ENCODE measurements around the gene AAR2. TPM values are rescaled to one million over a fixed set of nuclear protein-coding genes. Genes with fewer than 3 reads are reported as not detected.

Gene AAR2
- total RNA-seq, 1 donor from 2014 or later: 51.4 TPM

DNA sequence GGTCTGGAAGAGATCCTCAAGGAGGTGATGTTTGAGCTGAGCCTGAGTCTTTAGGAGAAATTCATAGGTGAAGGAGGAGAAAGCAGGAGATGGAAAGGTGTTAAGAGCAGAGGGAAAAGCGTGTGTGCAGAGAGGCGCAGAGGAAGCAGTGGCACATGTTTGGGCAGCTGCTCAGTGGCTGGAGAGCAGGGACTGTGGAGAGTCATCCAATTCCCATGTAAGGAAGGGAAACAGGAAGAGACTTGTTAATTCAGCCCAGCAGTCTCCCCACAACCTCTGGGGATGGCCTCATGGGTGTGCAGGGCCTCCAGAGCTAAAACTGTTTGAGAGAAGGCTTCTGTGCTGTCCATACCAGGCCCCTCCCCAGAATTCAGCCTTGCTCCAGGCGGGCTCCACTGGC is 16.2 kb downstream of the AAR2 start:
- Histone ChIP-seq H3K27ac (no peak overlapping the region), H3K4me1 (no peaks in the 10 kb centered on the region), H3K4me3 (no peak overlapping the region), H3K9me3 (no peaks in the 10 kb centered on the region), H3K27me3 (no peaks in the 10 kb centered on the region), H3K36me3 (peaks cover 39 to 69% of the 10 kb centered on the region in 2 donors)
- intact Hi-C loops (cut with DNase I): no loop called here
- TF ChIP-seq, protein P1, sequence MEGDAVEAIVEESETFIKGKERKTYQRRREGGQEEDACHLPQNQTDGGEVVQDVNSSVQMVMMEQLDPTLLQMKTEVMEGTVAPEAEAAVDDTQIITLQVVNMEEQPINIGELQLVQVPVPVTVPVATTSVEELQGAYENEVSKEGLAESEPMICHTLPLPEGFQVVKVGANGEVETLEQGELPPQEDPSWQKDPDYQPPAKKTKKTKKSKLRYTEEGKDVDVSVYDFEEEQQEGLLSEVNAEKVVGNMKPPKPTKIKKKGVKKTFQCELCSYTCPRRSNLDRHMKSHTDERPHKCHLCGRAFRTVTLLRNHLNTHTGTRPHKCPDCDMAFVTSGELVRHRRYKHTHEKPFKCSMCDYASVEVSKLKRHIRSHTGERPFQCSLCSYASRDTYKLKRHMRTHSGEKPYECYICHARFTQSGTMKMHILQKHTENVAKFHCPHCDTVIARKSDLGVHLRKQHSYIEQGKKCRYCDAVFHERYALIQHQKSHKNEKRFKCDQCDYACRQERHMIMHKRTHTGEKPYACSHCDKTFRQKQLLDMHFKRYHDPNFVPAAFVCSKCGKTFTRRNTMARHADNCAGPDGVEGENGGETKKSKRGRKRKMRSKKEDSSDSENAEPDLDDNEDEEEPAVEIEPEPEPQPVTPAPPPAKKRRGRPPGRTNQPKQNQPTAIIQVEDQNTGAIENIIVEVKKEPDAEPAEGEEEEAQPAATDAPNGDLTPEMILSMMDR (IDR thresholded peaks at IDR 0.05): no peak
- no peak for DNase-seq (ENCODE audit: low spot score in 2 of 2)

GRCh38 chr20:36253036-36253435 is 16.8 kb downstream of the AAR2 start:
- Histone ChIP-seq H3K36me3 (peaks cover 34 to 63% of the 10 kb centered on the region in 2 donors), H3K4me3 (no peak overlapping the region), H3K9me3 (no peaks in the 10 kb centered on the region), H3K27me3 (no peaks in the 10 kb centered on the region), H3K4me1 (no peaks in the 10 kb centered on the region), H3K27ac (no peak overlapping the region)
- DNase-seq (ENCODE audit: low spot score in 2 of 2): no peak
- intact Hi-C loops (cut with DNase I): no loop called here
- TF ChIP-seq, protein P1 (IDR thresholded peaks at IDR 0.05): no peak

GRCh38 chr20:36254076-36254475 is 17.8 kb downstream of the AAR2 start:
- no peak overlapping the region for H3K27ac ChIP-seq
- no peak for DNase-seq (ENCODE audit: low spot score in 2 of 2)
- no peaks in the 10 kb centered on the region for H3K9me3 ChIP-seq
- intact Hi-C loops (cut with DNase I): no loop called here
- H3K4me3 ChIP-seq: no peak overlapping the region
- TF ChIP-seq, protein P1 (IDR thresholded peaks at IDR 0.05): no peak
- H3K27me3 ChIP-seq: no peaks in the 10 kb centered on the region
- H3K36me3 ChIP-seq: peaks cover 30 to 53% of the 10 kb centered on the region in 2 donors
- no peaks in the 10 kb centered on the region for H3K4me1 ChIP-seq

DNA sequence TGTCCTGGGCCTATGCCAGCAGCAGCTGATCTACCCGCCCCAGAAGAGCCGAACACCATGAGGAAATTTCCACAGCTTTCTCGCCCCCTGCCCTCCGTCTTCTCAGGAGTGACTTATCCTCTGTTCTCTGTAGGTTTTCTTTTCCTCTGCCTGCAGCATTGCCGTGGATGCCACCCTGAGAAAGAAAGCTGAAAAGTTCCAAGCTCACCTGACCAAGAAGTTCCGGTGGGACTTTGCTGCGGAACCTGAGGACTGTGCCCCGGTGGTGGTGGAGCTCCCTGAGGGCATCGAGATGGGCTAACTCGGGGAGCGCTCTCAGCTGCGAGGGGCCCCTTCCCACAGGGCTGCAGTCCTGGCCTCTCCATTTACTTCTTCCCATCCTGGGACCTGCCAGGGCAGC is 19.2 kb downstream of the AAR2 start:
- intact Hi-C loops (cut with DNase I): no loop called here
- H3K27me3 ChIP-seq: no peaks in the 10 kb centered on the region
- no peak for DNase-seq (ENCODE audit: low spot score in 2 of 2)
- H3K36me3 ChIP-seq: peaks cover 30 to 45% of the 10 kb centered on the region in 2 donors
- no peaks in the 10 kb centered on the region for H3K9me3 ChIP-seq
- H3K4me1 ChIP-seq: no peaks in the 10 kb centered on the region
- TF ChIP-seq, protein P1 (IDR thresholded peaks at IDR 0.05): no peak
- no peak overlapping the region for H3K27ac ChIP-seq
- H3K4me3 ChIP-seq: no peak overlapping the region

GRCh38 chr20:36259177-36260061 is 23.1 kb downstream of the AAR2 start:
- Histone ChIP-seq H3K27ac (no peak overlapping the region), H3K4me1 (no peaks in the 10 kb centered on the region), H3K36me3 (peaks cover 19 to 23% of the 10 kb centered on the region in 2 donors), H3K9me3 (no peaks in the 10 kb centered on the region), H3K4me3 (no peak overlapping the region), H3K27me3 (no peaks in the 10 kb centered on the region)
- DNase-seq (ENCODE audit: low spot score in 2 of 2): no peak
- TF ChIP-seq, protein P1 (IDR thresholded peaks at IDR 0.05): no peak
- intact Hi-C loops (cut with DNase I): no loop called here

All from ascending aorta (tissue), 2 donors.